Activated CD8-positive, alpha-beta memory T cell treated with anti-CD3 and anti-CD28 coated beads, Interleukin-2, amount 50 U/mL, for 24 hours (primary cell): ENCODE measurements around the gene SOST.

Source experiments
- DNase-seq: peaks from one replicate; pipeline ENCODE4 v3.0.0-alpha.2; 2020; ENCODE audit errors: extremely low read depth

The SOST gene

GRCh38 chr17:43707184-43707583 is 51.4 kb downstream of the SOST start:
- DNase-seq = no peak

GRCh38 chr17:43706235-43706634 is 52.4 kb downstream of the SOST start:
- no peak for DNase-seq
